Astrocyte (in vitro differentiated cells and primary cell): Measurements from ENCODE around the gene FAM50B. TPM values are rescaled to one million over a fixed set of nuclear protein-coding genes. Genes with fewer than 3 reads are reported as not detected.
A peak's percentile ranks its signal among the peaks of the same experiment; 100 is the strongest.

Experiments
- DNase-seq: peaks from one replicate; pipeline ENCODE4 v3.0.0-alpha.2; 2010; ENCODE audit warnings: low read depth
- FAIRE-seq: peaks from 2 replicates; lab custom pipeline; 2011; peaks lifted over from hg19 to GRCh38; lab: Jason Lieb, UNC
- H2AFZ ChIP-seq: 2 replicates; pipeline ENCODE4 v1.6.0; 2012; ENCODE audit warnings: low read depth, low read length, inconsistent platforms
- H3K27ac ChIP-seq: 2 replicates; pipeline ENCODE4 v1.5.1; 2011; ENCODE audit warnings: low read depth, low read length, inconsistent platforms
- H3K27me3 ChIP-seq: 2 replicates; pipeline ENCODE4 v1.6.0; 2011; ENCODE audit warnings: low read length, inconsistent platforms; ENCODE audit not compliant: insufficient read depth
- H3K36me3 ChIP-seq: 2 replicates; pipeline ENCODE4 v1.5.1; 2011; ENCODE audit warnings: low read length, inconsistent platforms; ENCODE audit not compliant: insufficient read depth
- H3K4me1 ChIP-seq: 2 replicates; pipeline ENCODE4 v1.5.1; 2011; ENCODE audit warnings: low read length, inconsistent platforms; ENCODE audit not compliant: insufficient read depth
- H3K4me2 ChIP-seq: 2 replicates; pipeline ENCODE4 v1.6.0; 2012; ENCODE audit warnings: low read length, inconsistent platforms
- H3K4me3 ChIP-seq: 2 replicates; pipeline ENCODE4 v1.5.1; 2011; ENCODE audit warnings: low read depth, mild to moderate bottlenecking, low read length, inconsistent platforms; ENCODE audit not compliant: insufficient read depth
- H3K79me2 ChIP-seq: 2 replicates; pipeline ENCODE4 v1.6.0; 2012; ENCODE audit warnings: mild to moderate bottlenecking, low read length, inconsistent platforms; ENCODE audit not compliant: insufficient read depth
- H3K9ac ChIP-seq: 2 replicates; pipeline ENCODE4 v1.6.0; 2012; ENCODE audit warnings: mild to moderate bottlenecking, low read length, inconsistent platforms
- H3K9me3 ChIP-seq: 2 replicates; pipeline ENCODE4 v1.5.1; 2012; ENCODE audit warnings: low read depth, mild to moderate bottlenecking, low read length, inconsistent platforms; ENCODE audit not compliant: insufficient read depth
- H4K20me1 ChIP-seq: 2 replicates; pipeline ENCODE4 v1.6.0; 2012; ENCODE audit warnings: low read length, inconsistent platforms; ENCODE audit not compliant: insufficient read depth
- H3K27ac Mint-ChIP-seq: one replicate; pipeline ENCODE4 v1.8.0; 2021; ENCODE audit warnings: mild to moderate bottlenecking, mixed read lengths; ENCODE audit not compliant: unreplicated experiment
- H3K27me3 Mint-ChIP-seq: one replicate; pipeline ENCODE4 v1.8.0; 2021; ENCODE audit warnings: low read depth, mixed read lengths; ENCODE audit not compliant: unreplicated experiment
- H3K36me3 Mint-ChIP-seq: one replicate; pipeline ENCODE4 v1.8.0; 2021; ENCODE audit warnings: low read depth, mixed read lengths; ENCODE audit not compliant: unreplicated experiment
- H3K4me1 Mint-ChIP-seq: one replicate; pipeline ENCODE4 v1.8.0; 2021; ENCODE audit warnings: low read depth, mixed read lengths; ENCODE audit not compliant: unreplicated experiment
- H3K4me3 Mint-ChIP-seq: one replicate; pipeline ENCODE4 v1.8.0; 2021; ENCODE audit warnings: mild to moderate bottlenecking, moderate library complexity, mixed read lengths; ENCODE audit not compliant: unreplicated experiment
- H3K9me3 Mint-ChIP-seq: one replicate; pipeline ENCODE4 v1.8.0; 2021; ENCODE audit warnings: mild to moderate bottlenecking, mixed read lengths; ENCODE audit not compliant: unreplicated experiment
- CTCF ChIP-seq: IDR thresholded peaks from 2 replicates; pipeline ENCODE4 v1.5.1; 2011; ENCODE audit warnings: low read depth, mild to moderate bottlenecking, inconsistent platforms, low read length, moderate library complexity; ENCODE audit not compliant: insufficient read depth
- EZH2 ChIP-seq: IDR thresholded peaks from 2 replicates; pipeline ENCODE4 v1.6.1; 2012; ENCODE audit warnings: mild to moderate bottlenecking, low read length, inconsistent platforms; ENCODE audit not compliant: insufficient read depth
- total RNA-seq: library from RNA; stranded (reverse); gene quantifications from 2 replicates; pipeline ENCODE4 v1.2.1, GENCODE V29; 2021

The FAM50B gene
- total RNA-seq, 1 donor from 2014 or later, result 4.6 TPM

DNA sequence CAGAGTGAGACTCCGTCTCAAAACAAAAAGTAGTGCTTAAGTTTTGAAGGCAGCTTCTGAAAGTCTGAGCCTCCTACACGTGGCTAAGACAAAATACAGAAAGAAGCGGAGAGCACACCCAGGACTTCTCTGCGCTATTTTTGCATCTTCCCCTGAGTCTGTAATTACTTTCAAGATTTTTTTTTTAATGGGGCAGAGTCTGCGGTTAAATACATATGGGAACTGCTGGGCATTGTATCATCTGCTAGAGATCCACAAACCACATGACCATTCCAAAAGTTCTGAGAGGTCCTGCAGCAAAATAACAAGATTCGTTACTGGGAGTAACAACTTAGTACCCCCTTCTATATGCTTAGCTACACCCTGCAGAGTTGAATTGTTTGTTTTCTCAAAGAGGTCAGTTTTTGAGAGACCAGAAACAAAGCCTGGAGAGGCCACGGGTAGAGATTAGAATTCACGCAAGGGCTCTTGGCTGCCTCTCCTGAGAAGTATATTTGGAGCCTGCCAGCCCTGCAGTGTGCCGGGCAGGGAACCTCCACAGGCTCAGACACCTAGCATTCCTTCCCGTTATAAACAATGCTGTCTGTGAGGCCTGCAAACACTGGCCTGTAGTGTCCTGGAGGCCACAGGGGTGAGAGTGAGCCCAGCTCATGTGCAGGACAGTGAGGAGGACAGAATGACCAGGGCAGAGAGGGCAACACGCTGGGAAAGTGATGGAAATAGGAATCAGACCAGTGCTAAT, 48.2 kb upstream of the FAM50B start:
- no peak for TF ChIP-seq CTCF
- no peak for TF ChIP-seq EZH2
- H3K9ac ChIP-seq, result peak overlapping the region; percentile 23
- no peaks in the 10 kb centered on the region for H4K20me1 ChIP-seq
- no peaks in the 10 kb centered on the region for H3K27me3 Mint-ChIP-seq
- peak overlapping the region; percentile 21 for H3K4me3 Mint-ChIP-seq
- H3K4me2 ChIP-seq, result peak overlapping the region; percentile 16
- peak overlapping the region; percentile 52 for H2AFZ ChIP-seq
- H3K9me3 ChIP-seq, result no peaks in the 10 kb centered on the region
- FAIRE-seq (no peak), DNase-seq (no peak)
- H3K9me3 Mint-ChIP-seq, result no peaks in the 10 kb centered on the region
- peak overlapping the region; percentile 51 for H3K27ac ChIP-seq
- no peak overlapping the region for H3K4me3 ChIP-seq
- H3K4me1 ChIP-seq, result peaks cover 40% of the 10 kb centered on the region
- H3K4me1 Mint-ChIP-seq, result peaks cover 56% of the 10 kb centered on the region
- H3K36me3 ChIP-seq, result no peaks in the 10 kb centered on the region
- peak overlapping the region; percentile 38 for H3K27ac Mint-ChIP-seq
- H3K27me3 ChIP-seq, result no peaks in the 10 kb centered on the region
- H3K79me2 ChIP-seq, result no peaks in the 10 kb centered on the region
- H3K36me3 Mint-ChIP-seq, result no peaks in the 10 kb centered on the region

DNA sequence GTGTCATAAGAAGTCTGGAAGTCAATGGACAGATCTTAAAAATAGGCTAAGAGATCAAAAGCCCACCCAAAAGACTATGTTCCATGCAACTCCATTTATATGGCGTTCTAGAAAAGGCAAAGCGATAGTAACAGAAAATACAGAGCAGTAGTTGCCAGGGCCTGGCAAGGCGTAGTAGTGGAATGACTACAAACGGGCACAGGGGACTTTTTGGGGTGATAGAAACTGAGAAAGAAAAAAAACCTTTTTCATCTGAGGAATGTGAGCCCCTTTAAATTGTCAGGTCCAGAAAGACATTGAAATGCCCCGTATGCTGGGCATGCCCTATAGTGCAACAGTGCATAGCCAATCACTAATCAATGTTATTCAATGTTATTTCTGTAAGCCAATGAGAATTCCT, 47.2 kb upstream of the FAM50B start:
- H4K20me1 ChIP-seq, result no peaks in the 10 kb centered on the region
- H3K27ac Mint-ChIP-seq, result no peak overlapping the region
- no peaks in the 10 kb centered on the region for H3K9me3 Mint-ChIP-seq
- DNase-seq (no peak), FAIRE-seq (no peak)
- H3K36me3 ChIP-seq, result no peaks in the 10 kb centered on the region
- no peak overlapping the region for H3K9ac ChIP-seq
- no peak overlapping the region for H3K4me3 ChIP-seq
- H3K4me1 ChIP-seq, result peaks cover 35% of the 10 kb centered on the region
- no peaks in the 10 kb centered on the region for H3K9me3 ChIP-seq
- peak overlapping the region; percentile 51 for H3K27ac ChIP-seq
- H3K4me2 ChIP-seq, result no peak overlapping the region
- H3K27me3 Mint-ChIP-seq, result no peaks in the 10 kb centered on the region
- no peak for TF ChIP-seq EZH2
- no peaks in the 10 kb centered on the region for H3K27me3 ChIP-seq
- peaks cover 54% of the 10 kb centered on the region for H3K4me1 Mint-ChIP-seq
- H3K4me3 Mint-ChIP-seq, result no peak overlapping the region
- no peaks in the 10 kb centered on the region for H3K36me3 Mint-ChIP-seq
- H3K79me2 ChIP-seq, result no peaks in the 10 kb centered on the region
- no peak overlapping the region for H2AFZ ChIP-seq

- H3K4me3 ChIP-seq, result peak overlapping the region; percentile 1
- Mint-ChIP-seq H3K4me3 (peak overlapping the region; percentile 4), H3K27ac (peak overlapping the region; percentile 98), H3K4me1 (peaks cover 50% of the 10 kb centered on the region), H3K36me3 (no peaks in the 10 kb centered on the region), H3K9me3 (no peaks in the 10 kb centered on the region), H3K27me3 (no peaks in the 10 kb centered on the region)
- H3K27ac ChIP-seq, result peak overlapping the region; percentile 94
- H3K4me1 ChIP-seq, result peaks cover 28% of the 10 kb centered on the region
- H4K20me1 ChIP-seq, result no peaks in the 10 kb centered on the region
- H3K79me2 ChIP-seq, result no peaks in the 10 kb centered on the region
- peak overlapping the region; percentile 72 for H3K4me2 ChIP-seq
- TF ChIP-seq CTCF, result no peak
- no peak for TF ChIP-seq EZH2
- H3K9ac ChIP-seq, result peak overlapping the region; percentile 83
- no peaks in the 10 kb centered on the region for H3K36me3 ChIP-seq
- no peak overlapping the region for H2AFZ ChIP-seq
- H3K9me3 ChIP-seq, result no peaks in the 10 kb centered on the region
- peak; percentile 81 for FAIRE-seq
- peak; percentile 97 for DNase-seq
- H3K27me3 ChIP-seq, result no peaks in the 10 kb centered on the region
Observed at GRCh38 chr6:3803627-3804468, 45.3 kb upstream of the FAM50B start.
